NCI-H82 (cell line): ENCODE results near the gene CDKAL1.
"Not testable (repeated sequence)": the region's sequence is repeated elsewhere in the genome, so short reads cannot be mapped to it uniquely, and the experiment has no call there.

Experiments used
- DNase-seq: peaks from one replicate; lab custom pipeline; 2025; lab: John Stamatoyannopoulos, UW

The CDKAL1 gene

DNA sequence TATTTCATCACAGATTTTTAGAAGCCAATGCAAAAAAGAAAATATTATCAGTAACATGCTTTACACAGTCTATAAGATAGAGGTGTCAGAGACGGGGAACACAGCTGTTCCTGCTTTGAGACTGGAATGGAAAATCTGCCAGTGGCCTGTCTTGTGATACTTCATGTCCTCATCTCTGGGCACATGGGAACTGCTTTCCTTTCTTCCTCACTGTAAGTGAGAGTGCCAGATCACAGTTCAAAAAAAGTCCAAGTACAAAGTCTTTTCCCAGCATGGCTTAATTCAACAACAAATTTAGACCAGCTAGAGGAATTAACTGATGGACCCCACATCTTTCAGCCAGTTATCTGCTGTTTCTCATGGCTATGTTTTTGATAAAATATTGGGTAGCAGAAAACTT is 490.4 kb downstream of the CDKAL1 start:
- no peak for DNase-seq

DNA sequence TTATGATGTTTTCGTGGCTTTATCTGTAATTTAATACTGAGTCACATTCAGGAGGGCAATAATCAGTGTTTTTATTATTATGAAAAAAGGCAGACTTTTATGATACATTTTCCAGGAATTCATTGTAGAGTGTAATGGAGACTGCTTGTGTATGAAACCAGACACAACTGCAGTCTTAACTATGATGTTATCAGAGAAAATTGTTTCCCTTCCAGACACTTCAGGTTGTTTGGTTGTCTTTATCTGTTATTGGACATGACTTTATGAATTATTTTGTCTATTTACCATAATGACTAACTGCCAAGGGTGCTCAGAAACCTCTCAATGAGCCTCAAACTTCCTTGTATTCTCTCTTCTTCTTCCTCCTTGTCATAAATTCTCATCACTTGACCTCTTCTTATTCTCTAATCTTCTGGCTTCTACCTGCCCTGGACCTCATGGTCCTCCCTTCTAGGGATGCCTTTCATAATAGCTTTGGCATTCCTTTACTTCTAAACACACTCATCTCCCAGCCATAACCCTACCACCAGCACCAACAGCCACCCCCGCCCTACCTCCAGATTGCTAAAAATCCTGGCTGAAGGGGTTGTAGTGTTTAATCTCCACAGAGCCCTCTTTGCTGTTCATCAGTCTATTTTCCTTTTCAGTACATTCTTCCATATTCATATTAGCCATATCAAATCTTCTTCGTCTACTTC is 492.5 kb downstream of the CDKAL1 start:
- no peak for DNase-seq

DNA sequence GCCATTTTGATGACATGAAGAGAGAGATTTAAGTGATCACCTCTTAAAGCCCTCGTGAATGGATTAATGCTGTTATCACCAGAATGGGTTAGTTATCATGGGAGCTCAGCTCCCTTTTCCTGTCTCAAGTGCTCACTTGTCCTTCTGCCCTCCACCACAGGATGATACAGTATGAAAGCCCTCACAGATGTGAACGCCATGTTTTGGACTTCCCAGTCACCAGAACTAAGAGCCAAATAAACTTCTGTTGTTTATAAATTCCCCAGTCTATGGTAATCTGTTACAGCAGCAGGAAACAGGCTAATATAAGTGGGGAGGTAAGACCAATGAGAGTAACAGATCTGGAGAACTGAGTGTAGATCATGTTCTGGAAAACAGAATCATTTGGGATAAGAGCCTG is 493.2 kb downstream of the CDKAL1 start:
- no peak for DNase-seq

DNA sequence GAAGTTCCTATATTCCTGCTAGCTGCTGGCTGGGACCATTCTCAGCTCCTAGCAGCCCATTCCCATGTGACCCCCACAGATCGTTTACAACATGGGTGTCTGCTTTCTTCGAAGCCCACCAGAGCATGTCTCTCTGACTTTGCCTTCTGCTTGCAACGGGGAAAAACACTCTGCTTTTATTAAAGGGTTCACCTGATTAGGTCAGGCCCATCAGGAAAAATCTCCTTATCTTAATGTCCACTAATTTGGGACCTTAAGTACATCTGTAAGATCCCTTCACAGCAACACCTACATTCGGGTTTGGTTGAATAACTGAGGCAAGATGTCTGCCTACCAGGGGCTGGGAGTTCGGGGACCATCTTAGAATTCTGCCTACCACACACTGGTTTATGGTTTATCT is 496.9 kb downstream of the CDKAL1 start:
- no peak for DNase-seq

DNA sequence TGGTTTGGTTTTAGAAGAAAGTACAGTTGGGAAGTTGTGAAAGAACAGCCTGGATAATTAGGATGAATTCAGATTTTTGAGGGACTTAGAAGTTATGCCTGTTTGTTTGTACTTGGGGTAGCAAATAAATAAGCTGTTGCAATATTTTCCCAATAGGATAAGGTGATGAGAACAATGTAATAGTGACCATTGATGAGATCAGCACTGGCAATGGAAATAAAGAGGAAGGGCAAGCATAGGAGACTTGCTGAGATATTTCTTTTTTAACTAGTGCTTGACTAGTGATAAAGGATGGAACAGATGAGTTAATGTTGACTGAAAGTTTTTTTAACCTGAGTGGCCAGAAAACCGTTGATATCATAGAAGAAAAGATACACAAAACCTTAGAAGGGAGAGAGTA is 498.8 kb downstream of the CDKAL1 start:
- no peak for DNase-seq

DNA sequence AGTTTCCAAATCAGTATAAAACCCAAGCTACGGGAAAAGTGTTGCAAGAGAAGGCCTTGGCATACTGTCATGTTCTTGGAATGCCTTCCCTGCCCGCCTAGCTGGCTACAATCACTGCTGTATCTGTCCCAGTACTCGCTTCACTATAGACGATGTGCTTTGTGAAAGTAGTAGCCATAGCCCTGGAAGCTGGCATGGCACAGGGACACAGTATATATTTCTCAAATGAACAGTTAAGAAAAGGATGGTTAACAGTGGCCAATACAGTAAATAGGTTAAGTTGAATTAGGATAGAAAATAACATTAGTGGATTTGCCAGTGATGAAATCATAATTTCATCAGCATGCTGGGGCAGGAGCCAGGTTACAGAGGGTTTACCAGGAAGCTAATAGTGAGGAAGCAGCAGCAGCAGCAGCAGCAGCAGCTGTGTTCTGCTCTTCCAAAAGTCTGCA is 499.3 kb downstream of the CDKAL1 start:
- DNase-seq = no peak

DNA sequence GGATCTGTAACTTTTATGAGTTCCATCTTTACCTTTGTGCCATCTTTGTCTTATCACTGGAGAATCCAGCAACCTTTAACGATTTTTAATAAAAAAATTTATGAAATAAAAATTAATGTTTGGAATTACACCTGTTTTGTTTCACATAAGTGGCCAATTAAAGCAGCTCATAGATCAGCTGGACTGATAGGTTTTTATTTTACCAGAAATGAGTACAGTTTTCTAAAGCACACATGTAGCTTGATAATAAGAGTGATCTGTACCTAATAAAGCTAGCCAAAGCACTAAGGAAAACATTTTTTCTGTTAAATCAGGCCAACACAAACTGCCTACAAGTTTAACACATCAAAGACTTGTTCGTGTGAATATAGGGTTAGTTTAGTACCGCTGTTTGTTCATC is 500.1 kb downstream of the CDKAL1 start:
- DNase-seq = no peak

DNA sequence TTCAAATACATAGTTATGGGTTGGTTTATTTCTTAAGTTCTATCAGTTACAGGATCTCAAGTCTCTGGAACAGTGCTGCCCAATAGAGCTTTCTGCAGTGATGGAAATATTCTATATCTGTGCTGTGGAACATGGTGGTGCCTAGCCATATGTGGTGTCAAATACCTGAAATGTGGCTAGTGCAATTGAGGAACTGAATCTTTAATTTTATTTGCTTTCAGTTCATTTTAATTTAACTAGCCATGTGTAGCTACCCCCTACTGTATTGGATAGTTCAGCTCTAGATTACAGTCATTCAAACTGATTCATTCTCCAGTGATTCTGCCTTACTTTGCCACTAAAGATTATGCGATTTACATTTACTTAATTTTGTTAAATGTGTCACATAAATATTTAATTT is 503.2 kb downstream of the CDKAL1 start:
- DNase-seq = no peak

DNA sequence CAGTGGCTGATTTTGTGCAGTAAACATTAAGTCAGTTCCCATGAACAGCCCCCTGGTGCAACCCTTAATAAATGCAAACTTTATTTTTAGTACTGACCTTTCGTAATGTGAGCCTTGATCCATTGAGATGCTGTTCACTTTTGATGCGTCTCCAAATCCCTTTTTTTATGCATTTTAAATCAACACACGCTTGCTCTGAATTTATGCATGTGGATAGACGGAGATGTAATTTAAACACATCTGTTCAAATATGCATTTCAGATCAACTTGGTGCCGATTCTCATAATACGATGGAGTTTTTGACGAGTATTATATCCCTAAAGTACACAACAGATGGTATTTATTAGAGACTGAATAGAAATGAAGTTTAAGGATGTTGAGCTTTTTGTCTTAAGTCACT is 505.7 kb downstream of the CDKAL1 start:
- no peak for DNase-seq

DNA sequence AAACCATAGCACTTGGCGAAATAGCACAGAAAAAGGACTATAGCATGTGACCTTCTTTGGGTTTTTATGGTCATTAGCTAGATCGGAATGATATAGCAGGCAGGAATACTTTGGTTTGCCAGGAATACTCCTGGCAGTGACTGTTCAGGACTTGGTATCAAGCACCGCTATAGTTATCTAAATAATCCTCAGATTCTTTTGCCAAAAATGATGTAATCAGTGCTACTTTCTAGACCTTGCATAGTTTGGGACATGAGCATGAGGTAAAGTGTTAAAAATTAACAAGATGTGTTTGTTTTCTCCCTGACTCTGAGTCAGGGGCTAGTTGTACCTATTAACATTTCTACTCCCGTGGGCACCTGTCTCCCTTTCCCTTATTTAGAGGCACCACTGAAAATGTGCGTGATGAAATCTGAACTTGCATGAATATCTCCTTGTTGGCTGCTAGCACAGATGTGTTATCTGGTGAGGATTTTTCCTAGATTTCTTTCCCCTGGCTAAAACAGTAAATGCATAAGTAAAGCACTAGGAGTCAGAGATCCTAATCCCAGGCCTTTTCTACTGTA is 511.0 kb downstream of the CDKAL1 start:
- DNase-seq = no peak

DNA sequence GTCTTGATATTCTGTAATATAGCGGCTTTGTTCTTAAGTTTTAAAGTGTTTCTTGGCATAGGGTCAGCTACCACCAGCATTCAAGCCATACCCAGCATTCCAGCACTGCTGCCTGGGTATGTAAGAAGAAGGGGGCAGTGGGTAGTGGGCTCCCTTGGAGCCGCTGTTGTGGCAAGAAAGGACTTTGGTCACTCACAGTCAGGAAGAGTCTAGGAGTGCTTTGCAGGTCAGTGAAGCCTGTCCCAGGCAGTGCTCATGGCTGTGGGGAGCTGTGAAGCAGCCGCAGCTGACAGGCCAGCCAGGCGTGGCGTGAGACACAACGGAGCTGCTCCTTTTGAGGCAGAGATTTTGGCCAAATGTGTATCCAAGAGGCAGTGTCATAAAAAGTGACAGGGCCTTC is 512.0 kb downstream of the CDKAL1 start:
- DNase-seq = no peak

DNA sequence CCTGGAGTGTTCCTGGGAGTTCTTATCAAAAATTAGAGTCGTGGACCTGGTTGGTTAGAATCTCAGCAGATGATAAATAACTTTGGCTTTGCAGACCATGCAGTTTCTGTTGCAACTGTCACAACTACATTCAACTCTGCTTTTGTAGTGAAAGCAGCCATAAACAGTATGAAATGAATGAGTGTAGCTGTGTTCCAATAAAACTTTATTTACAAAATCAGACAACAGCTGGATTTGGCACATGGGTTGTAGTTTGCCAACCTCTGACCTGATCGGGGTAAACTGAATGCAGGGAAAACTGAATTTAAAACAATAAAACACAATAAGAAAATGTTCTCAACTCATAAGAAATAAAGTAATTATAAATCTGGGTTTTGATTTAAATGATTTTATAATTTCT is 513.8 kb downstream of the CDKAL1 start:
- DNase-seq = no peak

DNA sequence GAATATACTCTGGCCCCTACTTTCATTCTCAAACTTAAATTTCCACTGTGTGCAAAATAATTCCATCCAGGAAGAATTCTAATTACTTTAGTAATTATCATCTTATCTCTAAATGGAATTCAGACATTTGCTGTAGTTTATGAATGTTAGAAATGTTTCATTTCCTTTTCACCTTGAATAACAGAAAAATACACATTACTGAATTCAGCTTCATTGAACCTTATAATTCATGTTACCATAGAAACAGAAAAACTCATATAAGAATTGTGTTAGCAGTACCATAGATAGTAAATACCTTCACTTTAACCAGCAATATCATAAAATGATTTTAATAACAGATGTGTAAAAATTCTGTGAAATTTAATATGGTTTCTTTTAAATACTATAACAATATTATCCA is 514.9 kb downstream of the CDKAL1 start:
- DNase-seq = no peak

DNA sequence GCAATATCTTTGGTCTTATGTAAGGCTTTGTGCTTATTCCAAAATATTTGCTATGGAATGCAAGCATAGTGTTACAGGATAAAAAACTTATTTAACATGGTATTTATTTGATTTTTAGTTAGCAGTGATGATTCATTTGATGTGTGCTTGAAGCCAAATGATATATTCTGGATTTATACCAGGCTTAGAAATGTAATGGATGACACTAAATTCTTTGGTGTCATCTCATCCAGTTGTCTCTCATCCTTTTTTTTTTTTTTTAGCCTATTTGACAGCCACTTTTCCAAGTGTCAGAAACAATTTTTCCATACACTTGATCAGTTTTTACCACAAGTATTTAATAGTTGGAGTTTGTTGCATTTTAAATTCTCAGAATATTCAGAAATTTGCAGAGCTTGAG is 515.3 kb downstream of the CDKAL1 start:
- no peak for DNase-seq

DNA sequence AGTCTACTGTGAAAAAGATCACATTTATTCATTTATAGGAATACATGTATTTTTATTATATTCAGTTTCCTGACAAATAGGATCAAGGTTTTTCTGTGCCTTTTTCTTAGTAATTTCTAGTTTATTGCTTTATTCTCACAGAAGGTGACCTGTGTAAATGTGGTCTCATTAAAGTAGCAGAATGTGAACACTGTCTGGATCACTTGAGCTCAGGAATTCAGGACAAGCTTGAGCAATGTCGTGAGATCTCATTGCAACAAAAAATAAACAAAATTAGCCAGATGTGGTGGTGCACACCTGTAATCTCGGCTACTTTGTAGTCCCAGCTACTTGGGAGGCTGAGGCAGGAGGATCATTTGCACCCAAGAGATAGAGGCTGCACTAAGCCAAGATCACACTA is 516.7 kb downstream of the CDKAL1 start:
- DNase-seq = no peak

DNA sequence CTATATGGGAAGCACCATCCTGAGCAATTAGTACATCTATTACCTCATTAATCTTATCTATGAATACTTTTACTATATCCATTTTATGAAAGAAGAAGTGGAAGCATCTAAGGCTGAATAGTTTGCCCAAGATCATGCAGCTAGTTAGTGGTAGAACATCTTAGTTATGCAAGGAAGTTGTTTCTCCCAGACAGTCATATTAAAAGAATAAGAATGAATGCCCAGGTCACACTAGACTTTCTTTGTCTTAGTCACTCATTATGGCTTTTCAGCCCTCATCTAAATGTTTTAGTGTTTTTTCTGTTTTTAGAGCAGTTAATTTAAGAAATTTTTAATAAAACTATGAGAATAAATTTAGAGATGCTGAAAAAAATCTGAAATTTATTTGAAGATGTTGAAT is 517.5 kb downstream of the CDKAL1 start:
- no peak for DNase-seq

DNA sequence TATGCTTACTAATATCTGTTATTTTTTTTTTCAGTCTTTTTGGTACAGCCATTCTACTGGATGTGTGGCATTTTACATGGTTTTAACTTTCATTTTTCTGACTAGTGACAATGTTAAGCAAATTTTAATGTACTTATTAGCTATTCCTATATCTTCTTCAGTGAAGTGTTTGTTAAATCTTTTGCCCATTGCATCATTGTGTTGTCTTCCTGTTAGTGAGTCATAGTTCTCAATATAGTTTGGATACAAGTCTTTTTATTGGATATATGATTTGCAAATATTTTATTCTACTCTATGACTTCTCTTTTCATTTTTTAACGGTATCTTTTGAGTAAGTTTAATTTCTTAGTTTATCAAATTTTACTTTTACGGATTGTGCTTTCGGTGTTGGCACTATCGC is 519.4 kb downstream of the CDKAL1 start:
- DNase-seq = no peak

DNA sequence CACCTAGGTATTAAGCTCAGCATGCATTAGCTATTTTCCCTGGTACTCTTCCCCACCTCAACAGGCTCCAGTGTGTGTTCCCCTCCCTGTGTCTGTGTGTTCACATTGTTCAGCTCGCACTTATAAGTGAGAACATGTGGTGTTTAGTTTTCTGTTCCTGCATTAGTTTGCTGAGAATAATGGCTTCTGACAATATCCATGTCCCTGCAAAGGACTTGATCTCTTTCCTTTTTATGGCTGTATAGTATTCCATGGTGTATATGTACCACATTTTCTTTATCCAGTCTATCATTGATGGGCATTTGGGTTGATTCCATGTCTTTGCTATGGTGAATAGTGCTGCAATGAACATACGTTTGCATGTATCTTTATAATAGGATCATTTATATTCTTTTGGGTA is 521.2 kb downstream of the CDKAL1 start:
- not testable (repeated sequence) for DNase-seq

DNA sequence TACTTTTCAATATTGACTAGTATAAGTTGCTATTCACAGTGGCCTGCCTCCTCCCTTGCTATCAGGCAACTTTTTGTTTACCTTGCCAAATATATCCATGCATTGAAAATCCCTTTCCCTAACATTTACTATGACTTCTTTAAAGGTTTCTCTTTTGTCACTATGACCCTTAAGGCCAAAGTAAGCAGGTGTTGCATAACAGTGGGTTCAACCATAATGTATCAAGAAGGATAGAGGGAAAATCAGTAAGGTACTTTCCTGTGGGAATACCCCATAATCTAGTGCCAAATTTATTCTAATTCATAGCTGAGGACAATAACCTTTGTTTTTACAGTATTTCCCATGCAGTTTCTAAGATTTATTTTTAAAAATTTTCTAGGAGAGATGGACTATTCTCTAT is 527.6 kb downstream of the CDKAL1 start:
- no peak for DNase-seq

DNA sequence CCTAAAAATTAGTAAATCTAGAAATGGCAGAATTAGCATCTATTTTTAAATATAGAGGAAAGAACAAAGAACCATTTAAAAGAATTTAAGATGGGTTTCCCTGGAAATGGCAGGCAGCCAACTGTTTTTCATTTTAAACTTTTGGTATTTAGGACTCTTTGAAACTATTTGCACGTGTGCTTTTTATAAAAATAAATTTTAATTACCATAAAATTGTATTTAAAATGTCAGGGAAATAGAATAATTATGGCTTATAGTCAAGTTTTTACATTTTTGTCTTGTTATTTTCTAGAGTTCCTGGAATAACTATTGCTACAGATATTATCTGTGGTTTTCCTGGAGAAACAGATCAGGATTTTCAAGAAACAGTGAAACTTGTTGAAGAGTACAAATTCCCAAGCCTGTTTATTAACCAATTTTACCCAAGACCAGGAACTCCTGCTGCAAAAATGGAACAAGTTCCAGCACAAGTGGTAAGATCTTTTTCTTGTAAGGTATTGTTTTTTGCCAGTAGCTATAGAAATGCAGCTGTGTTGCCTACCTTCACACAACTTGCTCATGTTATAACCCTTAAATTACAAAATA is 530.6 kb downstream of the CDKAL1 start:
- no peak for DNase-seq

DNA sequence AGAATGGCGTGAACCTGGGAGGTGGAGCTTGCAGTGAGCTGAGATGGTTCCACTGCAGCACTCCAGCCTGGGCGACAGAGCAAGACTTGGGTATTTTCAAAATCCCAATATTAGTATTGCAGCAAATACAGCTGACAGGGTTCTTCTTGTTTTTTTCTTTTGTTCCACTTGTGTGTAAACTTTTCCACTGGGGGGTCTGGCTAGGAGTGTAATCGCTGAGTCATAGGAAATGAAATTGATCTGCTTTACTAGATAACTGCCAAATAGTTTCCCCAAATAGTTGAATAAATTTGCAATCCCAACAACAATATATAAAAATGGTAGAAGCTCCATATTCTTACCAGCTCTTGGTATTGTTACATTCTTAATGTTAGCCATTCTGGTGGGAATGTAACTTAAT is 533.3 kb downstream of the CDKAL1 start:
- DNase-seq = no peak

DNA sequence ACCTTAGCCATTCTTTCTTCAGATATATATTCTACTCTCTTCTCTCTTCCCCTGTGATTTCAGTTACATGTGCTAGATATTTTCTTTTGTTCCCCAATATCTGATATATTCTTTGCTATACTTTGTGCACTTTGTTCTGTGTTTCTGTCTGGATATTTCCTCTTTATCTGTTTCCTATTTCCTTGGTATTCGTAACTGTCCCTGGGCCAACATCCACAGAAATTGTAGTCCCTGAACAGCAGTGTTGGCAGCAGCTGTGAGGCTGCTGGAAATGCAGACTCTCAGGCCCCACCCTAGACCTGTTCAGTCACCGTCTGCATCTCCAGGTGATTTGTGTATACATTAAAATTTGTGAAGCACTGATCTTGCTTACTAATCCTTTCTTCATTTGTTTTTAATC is 536.4 kb downstream of the CDKAL1 start:
- DNase-seq = no peak

DNA sequence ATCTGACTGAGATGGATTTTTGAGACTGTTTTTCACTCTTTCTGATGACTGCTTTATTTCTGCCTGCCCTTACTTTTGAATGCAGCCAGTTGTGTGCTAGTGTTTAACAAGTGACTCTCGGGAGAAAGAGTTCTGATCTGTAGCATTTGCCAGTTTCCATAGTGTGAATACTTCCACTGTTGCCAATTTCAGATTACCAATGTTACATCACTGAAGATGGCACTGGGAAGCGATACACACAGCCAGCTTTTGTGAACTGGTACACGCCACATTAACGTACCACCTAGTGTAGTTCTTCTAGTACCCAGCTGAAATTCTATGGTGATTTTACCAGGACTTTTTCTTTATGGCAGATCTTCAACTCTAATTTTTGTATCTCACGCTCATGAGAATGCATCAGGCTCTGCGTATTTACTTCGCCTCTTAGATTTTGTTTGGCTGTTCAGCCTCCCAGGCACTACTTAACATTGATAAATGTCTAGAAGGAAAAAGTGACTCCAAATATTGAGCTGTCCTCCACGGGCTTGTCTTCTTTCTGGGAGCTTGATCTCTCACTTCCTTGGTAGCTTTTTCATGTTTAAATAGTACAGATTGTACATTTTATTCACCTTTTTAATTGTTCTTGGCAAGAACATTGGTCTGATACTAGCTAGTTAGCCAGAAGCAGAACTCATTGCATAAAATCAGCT is 537.7 kb downstream of the CDKAL1 start:
- no peak for DNase-seq
